GM21528 (cell line): ENCODE results near the gene EBLN2.

Experiments used
- ATAC-seq: cut with Tn5 transposase; IDR thresholded peaks from one replicate; pipeline ENCODE4 v1.9.1; 2021; ENCODE audit warnings: mild to moderate bottlenecking, moderate library complexity; ENCODE audit not compliant: unreplicated experiment, low FRiP score

The EBLN2 gene

GRCh38 chr3:73100741-73101559 is 39.5 kb downstream of the EBLN2 start:
- ATAC-seq, result peak; percentile 91

GRCh38 chr3:73101881-73102280 is 40.4 kb downstream of the EBLN2 start:
- ATAC-seq, result no peak

GRCh38 chr3:73107215-73107614 is 45.8 kb downstream of the EBLN2 start:
- no peak for ATAC-seq

GRCh38 chr3:73107676-73108187 is 46.3 kb downstream of the EBLN2 start:
- ATAC-seq, result no peak

GRCh38 chr3:73108750-73109149 is 47.3 kb downstream of the EBLN2 start:
- ATAC-seq, result no peak

GRCh38 chr3:73110530-73110929 is 49.1 kb downstream of the EBLN2 start:
- no peak for ATAC-seq
